ENCODE results near the gene MTARC1. TPM values are rescaled to one million over a fixed set of nuclear protein-coding genes. Genes with fewer than 3 reads are reported as not detected.

MTARC1 gene
- total RNA-seq, result 1 to 10 TPM; 2.3 to 4.8 TPM

GRCh38 chr1:220786337-220787068 lies at the start of gene MTARC1:
Gene MTARC1, plus strand, starts transcription at chr1:220786913. Its CDS starts 32 bp downstream, at chr1:220786945.

GRCh38 chr1:220748089-220748934 lies 38.4 kb upstream of the MTARC1 start, which contains the start of gene MTARC2:
Gene MTARC2, plus strand, starts transcription at chr1:220748322. Its CDS starts 210 bp downstream, at chr1:220748532.

Other genes starting within 250 kb of the MTARC1 start
- 1 to 10 TPM in 1 of 2 donors, under 1 TPM in 1; 0.34 to 1.7 TPM for gene C1orf115, start 96.5 kb upstream of the MTARC1 start, total RNA-seq
- 1 to 10 TPM; 5.2 to 5.3 TPM for gene MTARC2, start 38.6 kb upstream of the MTARC1 start, total RNA-seq
- gene HLX, start 92.5 kb downstream of the MTARC1 start, total RNA-seq, result under 1 TPM in 1 of 2 donors, not detected in 1; 0.69 TPM